ENCODE data around the gene CCDC102B.

CCDC102B gene

GRCh38 chr18:69102959-69103358 is 305.1 kb downstream of the CCDC102B start:
- DNase-seq, result no peak

Measured in activated CD8-positive, alpha-beta memory T cell treated with anti-CD3 and anti-CD28 coated beads, Interleukin-2, amount 50 U/mL, for 4 hours (primary cell).